Colon (tissue), 2 donors: ENCODE results near the gene DOK3.
"Not testable (repeated sequence)": the region's sequence is repeated elsewhere in the genome, so short reads cannot be mapped to it uniquely, and the experiment has no call there.

Experiments
- FAIRE-seq: peaks from 2 replicates; lab custom pipeline; 2012; peaks lifted over from hg19 to GRCh38; lab: Jason Lieb, UNC
- donor health status: control.
- donor health status: control.

DOK3 gene

DNA sequence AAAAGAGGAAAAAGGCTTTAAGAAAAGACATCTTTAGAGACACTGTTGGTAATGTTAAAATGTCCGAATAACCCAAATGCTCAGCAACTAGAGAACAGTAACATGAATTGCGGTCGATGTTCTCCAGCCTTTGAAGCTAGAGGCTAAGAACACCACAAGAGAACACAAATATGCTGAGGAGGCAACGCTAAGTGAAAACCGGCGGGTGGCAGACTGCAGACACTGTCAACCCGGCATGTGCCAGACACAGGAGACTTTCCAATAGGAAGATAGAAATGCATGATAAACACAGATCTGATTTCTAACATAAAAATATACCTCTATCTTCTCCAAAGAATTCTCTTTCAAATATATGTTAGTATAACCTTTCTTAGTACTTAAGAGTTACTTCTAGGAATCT lies 25.5 kb upstream of the DOK3 start:
- no peak for FAIRE-seq

DNA sequence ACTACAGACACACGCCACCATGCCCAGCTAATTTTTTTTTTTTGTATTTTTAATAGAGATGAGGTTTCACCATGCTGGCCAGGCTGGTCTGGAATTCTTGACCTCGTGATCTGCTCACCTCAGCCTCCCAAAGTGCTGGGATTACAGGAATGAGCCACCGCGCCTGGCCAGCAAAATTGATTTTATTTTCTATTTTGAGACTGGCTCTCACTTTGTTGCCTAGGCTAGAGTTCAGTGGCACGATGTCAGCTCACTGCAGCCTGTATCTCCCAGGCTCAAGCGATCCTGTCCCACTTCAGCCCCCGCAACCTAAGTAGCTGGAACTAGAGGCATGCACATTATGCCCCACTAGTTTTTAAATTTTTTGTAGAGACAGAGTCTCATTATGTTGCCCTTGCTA lies 24.8 kb upstream of the DOK3 start:
- FAIRE-seq = not testable (repeated sequence)

DNA sequence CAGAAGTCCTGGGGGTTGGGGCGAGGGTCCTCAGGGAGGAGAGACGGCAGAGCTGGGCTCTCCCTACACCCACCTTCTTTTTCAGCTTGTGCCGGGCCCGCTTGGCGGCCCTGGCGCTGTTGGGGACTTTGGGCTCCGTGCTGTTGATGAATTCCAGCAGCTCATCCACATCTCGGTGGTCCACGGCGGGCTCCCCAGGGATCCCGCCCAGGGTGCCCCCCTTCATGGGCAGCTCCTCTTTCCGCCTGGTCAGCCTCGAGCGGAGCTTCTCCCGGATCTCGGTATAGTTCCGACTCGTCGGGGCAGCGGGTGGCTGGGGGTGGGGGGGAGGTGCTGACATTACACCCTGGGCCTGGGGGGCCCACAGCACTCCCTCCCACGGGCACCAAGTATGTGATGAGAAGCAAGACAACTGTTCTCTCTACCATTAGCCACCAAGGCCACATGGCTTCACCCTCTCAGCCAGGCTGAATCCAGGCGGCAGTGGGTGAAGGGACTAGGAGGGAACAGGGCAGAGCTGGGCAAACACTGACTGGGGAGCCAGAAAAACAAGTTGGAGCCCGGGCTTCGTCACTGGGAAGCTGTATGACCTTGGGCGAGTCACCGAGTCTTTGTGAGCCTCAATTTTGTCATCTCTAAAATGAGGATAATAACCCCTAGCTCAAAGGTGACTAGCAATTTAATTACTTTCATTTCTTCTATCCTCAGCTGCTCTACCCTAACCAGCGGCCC lies 21.7 kb upstream of the DOK3 start:
- no peak for FAIRE-seq

DNA sequence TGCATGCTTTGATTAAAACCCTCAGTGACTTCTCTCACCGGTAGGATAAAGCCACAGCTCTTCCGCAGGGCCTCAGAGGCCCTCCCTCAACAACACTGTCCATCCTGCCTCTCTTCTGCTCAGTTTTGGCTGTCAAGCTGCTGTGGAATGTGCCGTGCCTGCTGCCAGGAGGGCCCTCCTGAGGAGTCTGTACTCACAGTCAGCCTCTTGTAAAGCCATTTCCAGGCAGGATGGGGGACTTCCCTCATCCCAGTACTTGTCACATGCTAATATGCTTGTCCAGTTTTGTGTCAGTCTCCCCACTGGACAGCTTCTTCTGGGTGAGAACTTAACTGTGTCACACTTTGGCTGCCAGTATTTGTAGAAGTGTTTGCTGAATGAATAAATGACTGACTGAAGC lies 21.0 kb upstream of the DOK3 start:
- FAIRE-seq = no peak

GRCh38 chr5:177529247-177530203 lies 19.9 kb upstream of the DOK3 start:
- no peak for FAIRE-seq

DNA sequence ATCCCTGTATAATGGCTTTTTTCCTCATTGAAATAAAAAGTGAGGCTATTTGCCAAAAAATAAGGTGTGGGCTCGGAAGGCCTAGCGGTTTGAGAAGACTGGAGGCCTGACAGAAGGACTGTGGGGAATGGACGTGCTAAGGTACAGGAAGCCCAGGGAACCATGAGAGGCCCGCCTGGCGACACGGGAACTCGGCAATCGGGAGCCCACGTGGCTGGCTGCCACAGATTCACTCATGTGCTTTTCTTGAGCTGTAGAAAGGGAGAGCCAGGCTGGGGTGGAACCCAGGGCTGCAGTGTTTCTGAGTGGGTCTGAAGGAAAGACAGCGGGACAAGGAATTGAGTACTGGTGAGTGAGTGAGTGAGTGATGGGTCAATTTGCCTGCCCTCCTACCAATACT lies 19.0 kb upstream of the DOK3 start:
- FAIRE-seq = no peak

DNA sequence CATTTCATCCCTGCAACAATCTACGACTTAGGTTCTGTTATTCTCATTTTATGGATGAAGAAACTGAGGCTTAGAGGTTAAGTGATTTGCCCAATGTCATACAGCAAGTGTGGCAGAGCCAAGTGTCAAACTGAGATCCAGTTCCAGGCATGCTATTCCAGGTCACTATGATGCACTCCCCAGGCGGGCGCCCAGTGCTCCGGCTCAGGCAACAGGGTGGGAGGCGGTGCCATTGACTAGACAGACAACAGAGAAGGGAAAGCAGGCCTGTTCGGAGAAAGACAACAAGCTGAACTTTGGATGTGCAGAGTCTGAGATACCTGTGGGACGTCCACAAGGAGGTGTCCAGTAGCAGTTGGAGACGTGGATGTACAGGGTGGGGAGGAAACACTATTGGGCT lies 18.0 kb upstream of the DOK3 start:
- FAIRE-seq = no peak

GRCh38 chr5:177526791-177527190 lies 17.2 kb upstream of the DOK3 start:
- no peak for FAIRE-seq

DNA sequence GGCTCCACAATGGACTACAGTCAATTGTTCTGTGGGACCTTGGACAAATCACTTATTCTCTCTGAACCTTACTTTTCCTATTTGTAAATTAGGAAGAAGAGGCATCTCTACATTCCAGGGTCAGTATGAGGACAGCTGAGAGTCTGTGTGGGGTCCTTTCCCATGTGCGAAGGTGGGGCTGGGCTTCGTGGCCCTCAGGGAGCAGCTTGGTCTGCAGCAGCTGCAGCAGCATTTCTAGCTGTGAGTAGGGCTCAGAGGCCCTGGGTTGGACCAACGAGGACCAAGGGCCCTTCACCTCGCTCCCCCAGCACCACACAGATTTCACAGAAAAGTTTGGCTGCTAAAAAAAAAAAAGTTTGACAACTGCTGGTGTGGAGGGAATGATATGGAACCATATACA lies 16.6 kb upstream of the DOK3 start:
- no peak for FAIRE-seq

DNA sequence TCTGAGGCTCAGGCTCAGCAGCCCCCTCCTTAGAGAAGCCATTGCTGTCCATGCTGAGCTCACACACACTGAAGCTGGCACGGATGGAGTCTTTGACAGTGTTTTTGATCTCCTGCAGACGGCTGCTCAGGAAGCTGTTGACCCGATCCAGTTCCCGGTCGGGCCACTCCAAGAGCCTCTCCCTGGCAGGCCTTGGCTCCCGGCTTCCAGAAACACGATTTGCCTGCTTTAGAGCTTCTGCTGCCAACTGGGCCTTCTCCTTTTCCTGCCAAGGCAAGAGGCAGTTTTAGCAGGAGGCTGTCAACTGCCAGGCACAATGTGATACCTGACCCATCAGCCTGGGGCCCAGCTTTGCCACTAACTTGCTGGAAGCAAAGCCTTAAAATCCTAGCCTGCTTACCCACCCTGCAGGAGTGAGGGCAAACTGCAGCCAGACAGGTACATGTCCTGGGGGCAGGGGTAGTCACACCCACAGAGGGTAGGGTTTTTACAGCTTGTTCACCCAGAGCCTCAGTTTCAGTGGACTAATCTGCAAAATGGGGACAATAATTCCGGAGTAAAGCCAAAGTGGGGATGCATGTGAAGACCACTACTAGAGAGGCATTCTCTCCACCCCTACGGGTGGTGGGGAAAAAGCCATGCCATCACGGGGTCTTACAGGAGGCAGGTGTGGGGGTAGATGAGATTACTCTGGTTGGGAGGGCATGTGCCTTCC lies 15.5 kb upstream of the DOK3 start:
- no peak for FAIRE-seq

DNA sequence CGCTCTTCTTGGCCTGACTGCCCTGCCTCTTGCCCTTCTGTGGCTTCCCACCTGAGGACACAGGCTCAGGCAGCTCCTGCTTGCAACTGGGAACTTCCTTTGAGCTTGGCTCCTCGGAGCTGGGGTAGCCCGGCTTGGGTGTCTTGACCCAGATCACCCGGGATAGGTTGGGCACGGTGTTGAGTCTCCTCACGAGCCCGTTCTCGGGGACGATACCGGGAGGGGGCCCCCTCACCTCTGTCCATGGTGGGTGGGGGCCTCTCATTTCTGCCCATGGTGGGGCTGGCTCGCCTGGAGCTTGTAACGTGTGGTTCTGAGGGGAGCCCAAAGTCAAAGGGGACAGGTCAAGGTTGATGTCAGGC lies 14.9 kb upstream of the DOK3 start:
- FAIRE-seq = no peak

DNA sequence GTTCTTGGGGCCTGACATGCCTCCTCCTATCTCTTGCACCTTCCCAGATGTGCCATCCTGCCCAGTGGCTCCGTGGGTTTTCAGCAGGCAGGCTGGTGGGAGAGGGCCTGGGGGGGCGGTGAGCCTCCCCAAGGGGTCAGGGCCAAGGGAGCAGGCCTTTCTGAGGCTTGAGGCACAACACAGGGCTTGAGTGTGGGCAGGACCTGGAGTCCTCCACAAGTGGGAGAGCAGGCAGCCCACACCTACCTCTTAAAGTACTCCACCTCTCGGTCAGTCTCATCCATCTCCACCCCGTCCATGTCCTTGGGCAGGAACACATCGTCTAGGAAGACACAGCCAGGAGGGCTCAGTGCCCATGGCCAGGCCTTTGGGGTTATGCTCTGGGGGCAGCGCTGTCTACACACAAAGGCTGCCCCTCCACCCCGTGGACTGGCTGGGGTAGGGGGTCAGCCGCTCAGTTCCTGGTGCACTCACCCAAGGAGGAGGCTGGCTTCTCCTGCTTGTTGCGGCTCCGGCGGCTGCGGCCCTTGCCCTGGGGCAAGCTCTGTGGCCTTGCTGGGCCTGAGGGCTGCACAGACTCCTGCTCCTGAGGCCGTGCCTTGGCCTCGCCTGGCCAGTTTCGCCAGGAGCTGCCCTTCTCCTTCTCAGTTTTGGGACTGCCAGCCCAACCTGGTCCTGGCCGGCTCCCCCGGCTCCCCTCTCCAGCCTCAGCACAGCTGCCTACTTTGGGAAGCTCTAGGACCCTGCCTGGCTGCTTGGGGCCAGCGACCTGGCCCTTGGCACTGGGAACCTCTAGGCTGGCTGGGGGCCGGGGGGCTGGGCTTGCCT lies 14.3 kb upstream of the DOK3 start:
- no peak for FAIRE-seq

DNA sequence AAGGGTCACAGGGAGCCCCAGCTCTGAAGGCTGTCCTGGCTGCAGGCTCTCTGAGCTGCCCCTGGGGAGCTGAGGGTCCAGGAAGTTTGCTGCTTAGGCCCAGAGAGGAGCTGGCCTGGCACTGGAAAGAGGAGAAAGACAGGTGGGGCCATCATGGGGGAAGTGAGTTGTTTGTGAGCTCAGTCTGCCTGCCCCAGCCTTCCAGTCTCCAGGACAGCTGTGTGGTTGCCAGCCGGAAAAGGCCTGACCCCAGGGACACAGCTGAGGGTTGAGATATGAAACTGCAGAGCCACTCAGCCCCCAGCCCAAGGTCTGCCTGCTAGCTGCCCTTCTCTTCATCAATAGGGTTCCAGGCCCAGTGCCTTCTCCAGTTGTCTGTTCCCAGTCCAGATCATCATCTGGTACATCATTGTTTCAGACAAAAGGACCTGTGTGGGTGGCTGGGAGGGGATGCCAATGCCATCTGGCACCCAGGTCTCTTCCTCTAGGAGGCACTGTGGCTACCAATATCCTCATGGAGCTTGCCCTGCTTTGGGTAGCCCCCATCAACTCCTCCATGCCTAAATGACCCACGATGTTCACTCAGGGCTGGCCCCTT lies 11.4 kb upstream of the DOK3 start:
- no peak for FAIRE-seq

- FAIRE-seq = no peak
Measured at GRCh38 chr5:177520271-177520670, 10.6 kb upstream of the DOK3 start.

- FAIRE-seq = no peak
Measured at GRCh38 chr5:177519463-177520235, 10.0 kb upstream of the DOK3 start.

GRCh38 chr5:177516601-177517568 lies 7.3 kb upstream of the DOK3 start, which contains the start of gene DDX41:
TSS of gene DDX41 (minus strand) at chr5:177516961. CDS start at chr5:177516945, 16 bp downstream.
- FAIRE-seq = peak; percentile 14

GRCh38 chr5:177515580-177515979 lies 6.0 kb upstream of the DOK3 start:
- no peak for FAIRE-seq

DNA sequence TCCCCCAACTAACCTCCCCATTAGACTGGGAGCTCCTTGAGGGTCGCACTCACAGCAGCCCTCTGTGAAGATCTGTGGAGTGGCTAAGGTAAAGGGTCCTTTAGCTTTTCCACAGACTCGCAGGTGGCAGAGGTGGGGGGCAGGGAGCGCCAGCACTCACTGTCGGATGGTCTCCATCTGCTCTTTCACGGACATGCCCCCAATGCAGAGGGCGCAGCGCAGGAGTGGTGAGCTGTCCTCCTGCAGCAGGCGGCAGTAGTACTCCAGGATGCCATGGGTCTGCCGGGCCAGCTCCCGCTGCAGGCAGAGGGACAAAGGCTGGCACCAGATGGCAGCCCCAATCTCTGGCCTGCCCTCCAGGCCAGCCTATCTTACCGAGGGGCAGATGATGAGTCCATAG lies 4.9 kb upstream of the DOK3 start:
- no peak for FAIRE-seq

DNA sequence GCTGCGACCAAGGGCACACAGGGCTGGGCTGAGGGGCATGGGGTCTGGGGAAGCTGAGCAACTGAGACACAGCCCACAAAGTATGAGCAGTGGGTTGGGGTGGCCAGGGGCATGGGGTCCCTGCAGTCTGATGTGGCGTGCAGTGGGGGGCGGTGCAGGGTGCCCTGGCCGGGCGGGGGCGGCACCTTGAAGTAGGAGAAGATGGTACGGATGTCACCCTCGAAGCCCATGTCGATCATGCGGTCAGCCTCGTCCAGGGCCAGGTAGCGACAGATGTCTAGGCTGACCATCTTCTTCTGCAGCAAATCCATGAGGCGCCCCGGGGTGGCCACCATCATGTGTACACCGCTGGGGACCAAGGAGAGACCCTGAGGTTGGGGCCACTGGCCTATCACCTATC lies 3.9 kb upstream of the DOK3 start:
- FAIRE-seq = no peak
